Panc1 (cell line): Measurements from ENCODE around the gene TRAF2. TPM values are rescaled to one million over a fixed set of nuclear protein-coding genes. Genes with fewer than 3 reads are reported as not detected.

Experiments
- ATAC-seq: fragments of 200-7000 bp; cut with Tn5 transposase; 2 replicates; pipeline ENCODE4 v1.9.1; 2020; ENCODE audit warnings: mild to moderate bottlenecking, moderate library complexity
- BruUV-seq: library from RNA; stranded (reverse); fragments of 400-500 nt; replicated peaks from 2 replicates; lab custom pipeline; 2021; lab: Mats Ljungman, UMichigan
- CTCF ChIA-PET: fragments of 300-600 bp; sonication (Branson Sonifier 250); formaldehyde crosslinking; loops from one replicate; lab custom pipeline; 2022; ENCODE audit warnings: antibody characterized with exemption; lab: Charles Lee
- POLR2A ChIA-PET: fragments of 300-600 bp; sonication (Branson Sonifier 250); formaldehyde crosslinking; loops from one replicate; lab custom pipeline; 2022; ENCODE audit warnings: antibody characterized with exemption; lab: Charles Lee
- DNase-seq: peaks from one replicate; pipeline ENCODE4 v3.0.0-alpha.2; 2010; ENCODE audit warnings: low read depth, low spot score
- H3K27ac ChIP-seq: 2 replicates; pipeline ENCODE4 v1.5.1; 2011; ENCODE audit warnings: mild to moderate bottlenecking, low read length, inconsistent platforms
- H3K27me3 ChIP-seq: fragments of 200-500 bp; sonication (Bioruptor generic); 2 replicates; pipeline ENCODE4 v1.6.0; 2014; ENCODE audit warnings: low read length, inconsistent platforms; ENCODE audit not compliant: control insufficient read depth, insufficient read depth
- H3K36me3 ChIP-seq: fragments of 200-500 bp; sonication (Bioruptor generic); 2 replicates; pipeline ENCODE4 v1.5.1; 2014; ENCODE audit warnings: inconsistent platforms, mild to moderate bottlenecking, low read length, moderate library complexity; ENCODE audit not compliant: control insufficient read depth, insufficient read depth
- H3K4me1 ChIP-seq: 2 replicates; pipeline ENCODE4 v1.5.1; 2011; ENCODE audit warnings: inconsistent platforms, mild to moderate bottlenecking, low read length, moderate library complexity; ENCODE audit not compliant: control insufficient read depth, insufficient read depth
- H3K4me3 ChIP-seq, 2 experiments: 2 replicates each; pipeline ENCODE4 v1.5.1; 2011 to 2012; ENCODE audit warnings: low read depth in 2 of 2, low read length in 2 of 2, mild to moderate bottlenecking in 2 of 2, inconsistent platforms in 1 of 2, moderate library complexity in 1 of 2
- H3K9me3 ChIP-seq: fragments of 200-500 bp; sonication (Bioruptor generic); 2 replicates; pipeline ENCODE4 v1.5.1; 2014; ENCODE audit warnings: low read depth, mild to moderate bottlenecking, inconsistent platforms, low read length, moderate library complexity; ENCODE audit not compliant: control insufficient read depth, insufficient read depth
- CTCF ChIP-seq: fragments of 450-650 bp; IDR thresholded peaks from 2 replicates; pipeline ENCODE4 v1.5.1; 2017; ENCODE audit warnings: mild to moderate bottlenecking
- POLR2AphosphoS5 ChIP-seq: IDR thresholded peaks from 2 replicates; pipeline ENCODE4 v1.6.1; 2012; ENCODE audit warnings: mild to moderate bottlenecking, low read depth, low read length, moderate library complexity
- REST ChIP-seq, 2 experiments: IDR thresholded peaks; 2 replicates each; pipeline ENCODE4 v1.6.1; 2011 to 2012; ENCODE audit warnings: low read depth in 2 of 2, control low read depth in 1 of 2, low read length in 1 of 2, mild to moderate bottlenecking in 1 of 2, moderate library complexity in 1 of 2; ENCODE audit not compliant: insufficient read depth in 1 of 2
- SIN3A ChIP-seq: IDR thresholded peaks from 2 replicates; pipeline ENCODE4 v1.6.1; 2012; ENCODE audit warnings: low read depth, mild to moderate bottlenecking, low read length, moderate library complexity, borderline replicate concordance; ENCODE audit not compliant: insufficient read depth
- TCF7L2 ChIP-seq: IDR thresholded peaks from 2 replicates; pipeline ENCODE4 v1.6.1; 2011; ENCODE audit warnings: mild to moderate bottlenecking, low read depth, low read length, inconsistent platforms
- in situ Hi-C: cut with HindIII; loops from 2 replicates; pipeline ENCODE4 v1.10.0; 2016; ENCODE audit warnings: low sequenced_read_pairs, low pct_unique_long_range_greater_than_20kb
- intact Hi-C: fragments of 100-400 bp; cut with micrococcal nuclease; formaldehyde crosslinking; loops from one replicate; pipeline ENCODE4 v1.10.0; 2022; ENCODE audit not compliant: unreplicated experiment
- total RNA-seq: library from RNA; stranded (reverse); gene quantifications from one replicate; pipeline ENCODE4 v1.2.1, GENCODE V29; 2021; ENCODE audit not compliant: unreplicated experiment

Gene TRAF2
- total RNA-seq, 1 experiment from 2014 or later, result 48.7 TPM

- intact Hi-C loops (no loop called here), in situ Hi-C loops (no loop called here)
- no peaks in the 10 kb centered on the region for H3K27me3 ChIP-seq
- peak overlapping the region; percentile 69 to 83 for H3K4me3 ChIP-seq
- BruUV-seq, result no TSS peak
- no peaks in the 10 kb centered on the region for H3K9me3 ChIP-seq
- H3K27ac ChIP-seq, result peak overlapping the region; percentile 83; the same call in 1 of the 2 replicates
- TF ChIP-seq CTCF (no peak), TCF7L2 (no peak), POLR2AphosphoS5 (no peak), SIN3A (no peak)
- no peak for ATAC-seq
- POLR2A ChIA-PET, result interaction anchor here (0.6 kb wide), 1 partner anchor 235 kb away, joined by 10 read pairs; no protein-coding TSS in a partner anchor
- peaks cover 15% of the 10 kb centered on the region for H3K4me1 ChIP-seq
- no peaks in the 10 kb centered on the region for H3K36me3 ChIP-seq
- CTCF ChIA-PET, result no interaction called here
- DNase-seq, result no peak
Observed at GRCh38 chr9:136847088-136847825, 39.1 kb upstream of the TRAF2 start.

GRCh38 chr9:136847826-136848392, 38.4 kb upstream of the TRAF2 start:
- Histone ChIP-seq H3K9me3 (no peaks in the 10 kb centered on the region), H3K4me1 (peaks cover 15% of the 10 kb centered on the region), H3K36me3 (no peaks in the 10 kb centered on the region), H3K27me3 (no peaks in the 10 kb centered on the region), H3K27ac (peak overlapping the region; percentile 83), H3K4me3 (peak overlapping the region; percentile 69 to 83)
- ATAC-seq (peak; percentile 59), DNase-seq (no peak)
- BruUV-seq, result no TSS peak
- in situ Hi-C loops, result no loop called here
- CTCF ChIA-PET, result no interaction called here
- intact Hi-C loops, result no loop called here
- POLR2A ChIA-PET, result interaction anchor here (0.6 kb wide), 1 partner anchor 234 kb away, joined by 10 read pairs; no protein-coding TSS in a partner anchor
- no peak for TF ChIP-seq TCF7L2
- no peak; the same call in 1 of the 2 replicates for TF ChIP-seq SIN3A
- no peak for TF ChIP-seq CTCF
- no peak for TF ChIP-seq REST (IDR thresholded peaks at IDR 0.05; ENCODE audit: insufficient read depth in 1 of 2, low read depth in 2 of 2, low read length in 1 of 2)
- no peak; the same call in 1 of the 2 replicates for TF ChIP-seq POLR2AphosphoS5
